Endothelial cell of umbilical vein (primary cell): Measurements from ENCODE around the gene DRICH1.

Source experiments
- EZH2 ChIP-seq: IDR thresholded peaks from 2 replicates; pipeline ENCODE4 v1.6.1; 2012; ENCODE audit warnings: borderline replicate concordance, low read depth, mild to moderate bottlenecking, moderate library complexity, low read length, inconsistent platforms; ENCODE audit not compliant: severe bottlenecking
- GATA2 ChIP-seq: IDR thresholded peaks from 2 replicates; pipeline ENCODE4 v1.7.0; 2011; ENCODE audit warnings: low read depth, mild to moderate bottlenecking, moderate library complexity, mixed read lengths, low read length; ENCODE audit not compliant: insufficient read length, insufficient read depth
- JUN ChIP-seq: IDR thresholded peaks from 2 replicates; pipeline ENCODE4 v1.6.1; 2011; ENCODE audit warnings: borderline replicate concordance, low read depth; ENCODE audit not compliant: insufficient read length, insufficient read depth
- MYC ChIP-seq: IDR thresholded peaks from one replicate; pipeline ENCODE4 v1.6.1; 2011; ENCODE audit warnings: mild to moderate bottlenecking, low read depth, low read length
- POLR2A ChIP-seq: IDR thresholded peaks from 2 replicates; pipeline ENCODE4 v1.6.1; 2012; ENCODE audit warnings: low read depth, mild to moderate bottlenecking, control low read depth, low read length
- POLR2AphosphoS5 ChIP-seq: IDR thresholded peaks from 2 replicates; pipeline ENCODE4 v1.6.1; 2012; ENCODE audit warnings: low read depth, mild to moderate bottlenecking, control low read depth, low read length, moderate library complexity; ENCODE audit not compliant: insufficient read depth
- TF ChIP-seq, protein P1 (sequence below), 2 donors: IDR thresholded peaks; 1 replicate in 1 of 2; 2 replicates in 1 of 2; pipeline ENCODE4 v1.5.1; 2011; ENCODE audit warnings: low read length in 2 of 2, mild to moderate bottlenecking in 2 of 2, moderate library complexity in 2 of 2, control low read depth in 1 of 2, inconsistent platforms in 1 of 2, low read depth in 1 of 2; ENCODE audit not compliant: insufficient read depth in 1 of 2; ENCODE audit errors: extremely low read depth in 1 of 2
- TF ChIP-seq, protein P2 (sequence below): IDR thresholded peaks from 2 replicates; pipeline ENCODE4 v1.6.1; 2011; ENCODE audit not compliant: insufficient read depth, insufficient read length

DNA sequence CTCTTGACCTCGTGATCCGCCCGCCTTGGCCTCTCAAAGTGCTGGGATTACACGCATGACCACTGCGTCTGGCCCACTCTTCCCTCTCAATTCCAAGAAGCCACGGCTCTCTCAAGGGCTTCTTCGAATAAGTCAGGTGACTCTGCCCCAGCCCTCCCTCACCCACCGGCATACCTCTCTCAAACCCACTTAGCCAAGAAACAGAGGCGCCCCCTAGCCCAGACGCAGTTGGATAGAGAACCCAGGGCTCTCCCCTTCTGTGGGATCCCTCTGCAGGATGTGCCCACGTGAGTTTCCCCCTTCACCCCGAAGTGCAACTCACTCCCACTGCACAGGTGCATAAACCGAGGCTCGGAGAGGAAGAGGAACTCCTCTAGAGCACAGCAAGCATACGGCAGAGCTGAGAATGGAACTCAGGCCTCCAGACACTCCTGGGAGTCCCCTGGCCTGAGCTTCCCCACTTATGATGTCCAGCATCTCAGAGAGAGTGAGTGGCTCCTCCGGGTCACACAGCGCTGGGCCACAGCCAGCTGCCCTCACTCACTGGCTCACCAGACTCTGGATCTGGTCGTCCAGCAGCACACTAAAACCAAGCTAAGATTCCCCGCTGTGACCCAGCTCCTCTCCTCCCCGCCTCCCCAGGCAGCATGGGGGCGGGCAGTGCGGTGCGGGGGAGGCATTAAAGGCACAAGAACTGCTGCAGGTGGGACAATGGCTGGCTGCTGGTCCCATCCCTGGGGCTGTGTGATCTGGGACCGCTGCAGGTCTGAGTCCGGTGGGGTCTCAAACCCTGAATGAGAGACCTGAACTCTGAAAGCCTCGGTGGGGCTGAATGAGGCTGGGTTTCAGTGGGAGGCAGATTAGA, 41.9 kb upstream of the DRICH1 start:
- TF ChIP-seq, protein P1, sequence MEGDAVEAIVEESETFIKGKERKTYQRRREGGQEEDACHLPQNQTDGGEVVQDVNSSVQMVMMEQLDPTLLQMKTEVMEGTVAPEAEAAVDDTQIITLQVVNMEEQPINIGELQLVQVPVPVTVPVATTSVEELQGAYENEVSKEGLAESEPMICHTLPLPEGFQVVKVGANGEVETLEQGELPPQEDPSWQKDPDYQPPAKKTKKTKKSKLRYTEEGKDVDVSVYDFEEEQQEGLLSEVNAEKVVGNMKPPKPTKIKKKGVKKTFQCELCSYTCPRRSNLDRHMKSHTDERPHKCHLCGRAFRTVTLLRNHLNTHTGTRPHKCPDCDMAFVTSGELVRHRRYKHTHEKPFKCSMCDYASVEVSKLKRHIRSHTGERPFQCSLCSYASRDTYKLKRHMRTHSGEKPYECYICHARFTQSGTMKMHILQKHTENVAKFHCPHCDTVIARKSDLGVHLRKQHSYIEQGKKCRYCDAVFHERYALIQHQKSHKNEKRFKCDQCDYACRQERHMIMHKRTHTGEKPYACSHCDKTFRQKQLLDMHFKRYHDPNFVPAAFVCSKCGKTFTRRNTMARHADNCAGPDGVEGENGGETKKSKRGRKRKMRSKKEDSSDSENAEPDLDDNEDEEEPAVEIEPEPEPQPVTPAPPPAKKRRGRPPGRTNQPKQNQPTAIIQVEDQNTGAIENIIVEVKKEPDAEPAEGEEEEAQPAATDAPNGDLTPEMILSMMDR (IDR thresholded peaks at IDR 0.05; ENCODE audit: extremely low read depth in 1 of 2, insufficient read depth in 1 of 2, low read depth in 1 of 2, low read length in 2 of 2), result no peak
- no peak for TF ChIP-seq POLR2A
- no peak for TF ChIP-seq EZH2
- TF ChIP-seq, protein P2, sequence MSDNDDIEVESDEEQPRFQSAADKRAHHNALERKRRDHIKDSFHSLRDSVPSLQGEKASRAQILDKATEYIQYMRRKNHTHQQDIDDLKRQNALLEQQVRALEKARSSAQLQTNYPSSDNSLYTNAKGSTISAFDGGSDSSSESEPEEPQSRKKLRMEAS, result no peak
- TF ChIP-seq JUN, result no peak
- no peak for TF ChIP-seq POLR2AphosphoS5
- TF ChIP-seq GATA2, result no peak
- no peak for TF ChIP-seq MYC
